SK-N-MC (cell line): ENCODE data around the gene GNE.

Experiments used
- EZH2 ChIP-seq: fragments of 200-600 bp; sonication (generic); IDR thresholded peaks from one replicate; pipeline ENCODE4 v1.6.1; 2017; ENCODE audit warnings: antibody characterized with exemption
- POLR2AphosphoS5 ChIP-seq: IDR thresholded peaks from 2 replicates; pipeline ENCODE4 v1.6.1; 2012; ENCODE audit warnings: mild to moderate bottlenecking, low read depth, low read length, borderline replicate concordance

DNA sequence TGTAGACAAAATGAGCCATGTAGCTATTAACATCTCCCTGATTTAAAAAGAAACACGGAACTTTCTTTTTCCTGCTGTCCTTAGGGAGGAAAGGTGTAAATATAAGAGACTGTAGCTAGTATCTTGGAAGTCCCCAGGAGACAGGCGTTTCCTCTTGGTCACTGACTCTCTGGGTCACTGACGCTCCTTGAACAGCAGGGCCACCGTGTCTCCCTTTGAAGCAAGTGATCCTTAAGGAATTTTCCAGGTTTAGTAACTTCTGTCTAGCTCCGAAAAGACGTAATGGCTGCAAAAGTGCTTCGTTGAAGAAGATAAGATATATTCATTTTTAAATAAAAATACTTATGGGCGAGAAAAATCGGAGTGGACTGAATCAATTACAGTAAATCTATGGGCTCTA is 68.3 kb downstream of the GNE start:
- TF ChIP-seq POLR2AphosphoS5 (no peak), EZH2 (no peak)
